Activated CD4-positive, alpha-beta T cell treated with anti-CD3 and anti-CD28 coated beads for 24 hours (primary cell): ENCODE measurements around the gene MRPS34.
A peak's percentile ranks its signal among the peaks of the same experiment; 100 is the strongest.

ENCODE experiments used
- DNase-seq, 2 donors: peaks; one replicate each; pipeline ENCODE4 v3.0.0-alpha.2; 2020; ENCODE audit warnings: low read depth in 2 of 2

The MRPS34 gene

DNA sequence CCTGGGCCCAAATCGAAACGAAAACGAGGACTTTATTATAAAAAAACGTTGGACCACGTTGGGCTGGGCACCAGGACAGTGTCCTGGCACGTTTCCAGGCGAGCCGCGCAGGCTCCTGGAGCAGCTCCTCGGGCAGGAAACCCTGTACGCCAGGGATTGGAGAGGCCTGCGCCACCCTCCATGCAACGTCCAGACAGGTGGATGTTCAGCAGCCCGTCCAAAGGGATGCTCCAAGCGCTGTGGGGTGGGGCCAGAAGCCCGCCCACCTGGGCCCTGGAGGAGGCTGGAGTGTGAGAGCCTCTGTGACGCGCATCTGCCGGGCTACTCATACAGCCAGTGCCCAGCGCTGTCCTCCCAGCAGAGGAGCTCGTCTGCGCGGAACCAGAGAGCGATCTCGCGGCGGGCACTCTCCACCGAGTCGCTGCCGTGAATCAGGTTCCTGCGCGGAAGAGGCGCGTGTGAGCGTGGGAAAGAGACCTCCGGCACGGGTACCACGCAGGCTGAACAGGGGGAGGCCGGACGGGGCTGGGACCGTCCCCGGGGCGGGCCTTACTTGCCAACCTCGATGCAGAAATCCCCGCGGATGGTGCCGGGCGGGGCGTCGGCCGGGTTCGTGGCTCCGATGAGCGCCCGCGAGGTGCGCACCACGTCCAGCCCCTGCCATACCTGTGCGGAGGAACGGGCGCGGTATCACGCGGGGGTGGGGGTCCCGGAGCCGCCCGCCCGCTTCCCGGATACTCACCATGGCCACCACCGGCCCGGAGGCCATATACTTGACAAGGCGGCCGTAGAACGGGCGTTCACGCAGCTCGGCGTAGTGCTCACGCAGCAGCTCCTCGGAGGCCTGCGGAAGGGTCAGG lies 2.4 kb downstream of the MRPS34 start:
- peak in 1 of 2 donors; percentile 53 for DNase-seq

DNA sequence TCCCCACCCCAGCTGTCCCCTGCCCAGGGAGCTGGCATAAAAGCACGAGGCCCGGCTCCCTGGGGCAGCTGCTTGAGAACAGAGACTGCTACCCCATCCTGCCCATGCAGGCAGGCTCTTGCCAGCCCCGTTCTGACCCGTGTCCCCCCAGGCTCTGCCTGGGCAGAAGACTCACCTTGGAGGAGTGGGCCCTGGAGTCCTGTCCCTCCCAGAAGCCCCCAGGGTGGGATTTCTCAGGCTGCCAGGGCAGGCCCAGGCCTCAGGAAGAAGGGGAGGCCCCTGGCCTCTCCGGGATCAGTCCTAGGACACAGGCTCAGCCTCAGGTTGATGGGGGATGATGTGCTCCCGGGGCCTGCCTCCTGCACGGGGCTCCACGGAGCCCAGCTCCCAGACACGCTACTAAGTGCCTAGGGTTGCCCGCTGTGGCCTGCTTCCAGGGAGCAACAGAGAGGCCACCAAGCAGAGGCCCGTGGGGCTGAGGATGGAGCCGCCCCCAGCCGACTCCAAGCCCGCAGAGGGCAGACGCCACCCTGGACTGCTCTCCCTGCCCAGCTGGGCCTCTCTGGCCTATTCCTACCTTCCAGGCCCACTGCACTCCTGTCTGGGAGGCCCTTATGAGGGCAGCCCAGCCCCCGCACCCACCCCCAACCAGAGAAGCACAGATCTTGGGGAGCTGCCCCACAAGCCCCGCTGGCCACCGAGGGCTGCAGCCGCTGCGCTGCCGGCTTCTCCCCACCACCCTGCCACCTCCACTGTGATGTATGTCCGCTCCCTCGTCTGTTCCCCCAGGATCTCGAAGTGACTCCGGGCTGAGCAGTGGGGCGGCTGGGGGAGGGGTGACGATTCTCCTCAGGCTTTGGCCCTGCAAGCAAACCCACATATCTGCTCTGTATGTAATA lies 3.3 kb downstream of the MRPS34 start:
- DNase-seq = no peak

DNA sequence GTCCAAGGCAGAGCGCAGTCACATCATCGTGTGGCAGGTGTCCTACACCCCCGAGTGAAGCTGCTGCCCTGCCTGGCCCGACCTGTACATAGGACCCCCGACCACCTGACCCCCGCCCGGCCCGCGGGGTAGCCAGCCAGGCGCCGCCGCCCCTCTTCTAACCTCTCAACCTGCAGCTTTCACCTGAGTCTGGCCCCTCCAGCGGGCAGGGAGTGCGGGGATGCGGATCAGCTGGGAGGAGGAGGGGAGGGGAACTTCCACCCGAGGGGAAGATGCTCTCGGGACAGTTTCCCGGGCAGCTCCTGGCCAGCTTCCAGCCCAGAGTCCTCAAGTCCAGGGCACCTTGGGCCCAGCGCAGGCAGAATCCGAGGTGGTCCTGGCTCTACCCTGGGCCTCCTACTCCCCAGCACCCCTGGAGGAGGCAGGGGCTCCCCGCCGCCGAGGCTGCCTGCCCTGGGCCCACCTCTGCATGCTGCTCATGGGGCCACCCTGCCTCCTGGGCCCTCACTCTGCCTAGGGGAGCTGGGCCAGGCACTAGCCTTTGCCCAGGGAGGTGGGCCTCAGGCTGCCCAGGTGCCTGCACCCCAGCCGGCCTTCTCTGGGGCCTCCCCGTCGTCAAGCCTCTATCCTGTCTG lies 4.0 kb downstream of the MRPS34 start:
- no peak for DNase-seq

DNA sequence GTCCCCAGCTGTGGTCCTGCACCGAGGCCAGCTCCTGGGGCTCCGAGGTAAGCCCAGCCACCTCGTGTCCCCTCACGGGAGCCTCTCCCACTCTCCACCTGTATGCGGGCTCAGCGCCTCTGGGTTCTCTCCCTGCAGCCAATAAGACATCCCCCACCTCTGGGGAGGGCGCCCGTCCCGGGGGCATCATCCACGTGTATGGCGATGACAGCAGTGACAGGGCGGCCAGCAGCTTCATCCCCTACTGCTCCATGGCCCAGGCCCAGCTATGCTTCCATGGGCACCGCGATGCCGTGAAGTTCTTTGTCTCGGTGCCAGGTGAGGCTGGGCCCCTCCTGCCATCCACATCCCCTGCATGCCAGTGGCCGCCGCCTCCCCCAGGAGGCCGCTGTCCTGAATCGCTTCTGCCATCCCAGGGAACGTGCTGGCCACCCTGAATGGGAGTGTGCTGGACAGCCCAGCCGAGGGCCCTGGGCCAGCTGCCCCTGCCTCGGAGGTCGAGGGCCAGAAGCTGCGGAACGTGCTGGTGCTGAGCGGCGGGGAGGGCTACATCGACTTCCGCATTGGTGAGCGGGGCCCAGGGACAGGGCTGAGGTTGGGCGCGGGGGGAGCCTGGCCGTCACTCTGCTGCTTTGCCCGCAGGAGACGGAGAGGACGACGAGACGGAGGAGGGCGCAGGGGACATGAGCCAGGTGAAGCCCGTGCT lies 4.7 kb downstream of the MRPS34 start:
- DNase-seq = no peak

DNA sequence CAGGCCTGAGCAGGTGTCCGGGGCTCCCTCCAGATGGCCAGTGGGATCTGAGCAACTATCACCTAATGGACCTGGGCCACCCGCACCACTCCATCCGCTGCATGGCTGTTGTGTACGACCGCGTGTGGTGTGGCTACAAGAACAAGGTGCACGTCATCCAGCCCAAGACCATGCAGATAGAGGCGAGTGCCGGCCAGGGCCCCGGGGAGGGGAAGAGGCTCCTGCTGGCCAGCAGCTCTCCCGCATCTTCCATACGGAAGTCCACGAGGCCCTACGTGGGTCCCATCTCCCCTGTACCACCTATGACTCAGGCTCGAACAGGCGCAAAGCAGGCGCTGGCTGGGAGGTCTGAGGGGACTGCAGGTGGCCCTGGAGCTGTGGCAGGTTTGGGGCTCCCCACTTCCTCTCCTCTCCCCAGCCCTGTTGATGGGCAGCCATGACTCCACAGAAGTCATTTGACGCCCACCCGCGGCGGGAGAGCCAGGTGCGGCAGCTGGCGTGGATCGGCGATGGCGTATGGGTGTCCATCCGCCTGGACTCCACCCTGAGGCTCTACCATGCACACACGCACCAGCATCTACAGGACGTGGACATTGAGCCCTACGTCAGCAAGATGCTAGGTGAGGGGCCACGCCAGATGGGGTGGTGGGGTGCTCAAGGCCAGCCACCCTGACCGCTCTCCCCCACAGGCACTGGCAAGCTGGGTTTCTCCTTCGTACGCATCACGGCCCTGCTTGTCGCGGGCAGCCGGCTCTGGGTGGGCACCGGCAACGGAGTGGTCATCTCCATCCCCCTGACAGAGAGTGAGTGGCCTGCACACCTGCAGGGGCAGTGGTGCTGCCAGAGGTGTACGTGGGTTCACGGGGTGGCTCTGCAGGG lies 5.6 kb downstream of the MRPS34 start:
- DNase-seq = no peak

DNA sequence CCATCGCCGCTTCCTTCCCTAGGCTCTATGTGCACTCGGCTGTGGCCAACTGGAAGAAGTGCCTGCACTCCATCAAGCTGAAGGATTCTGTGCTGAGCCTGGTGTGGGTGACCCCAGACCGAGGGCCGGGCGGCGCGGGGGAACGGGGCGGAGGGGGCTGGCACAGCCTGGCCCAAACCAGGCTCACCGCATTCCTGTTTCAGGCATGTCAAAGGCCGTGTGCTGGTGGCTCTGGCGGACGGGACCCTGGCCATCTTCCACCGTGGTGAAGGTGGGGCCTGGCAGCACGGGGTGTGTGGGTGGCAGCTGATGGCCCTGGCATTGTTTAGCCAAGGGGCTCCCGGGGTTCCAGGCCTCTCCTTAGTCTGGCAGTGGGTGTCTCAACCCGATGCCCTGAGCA lies 6.2 kb downstream of the MRPS34 start:
- no peak for DNase-seq

DNA sequence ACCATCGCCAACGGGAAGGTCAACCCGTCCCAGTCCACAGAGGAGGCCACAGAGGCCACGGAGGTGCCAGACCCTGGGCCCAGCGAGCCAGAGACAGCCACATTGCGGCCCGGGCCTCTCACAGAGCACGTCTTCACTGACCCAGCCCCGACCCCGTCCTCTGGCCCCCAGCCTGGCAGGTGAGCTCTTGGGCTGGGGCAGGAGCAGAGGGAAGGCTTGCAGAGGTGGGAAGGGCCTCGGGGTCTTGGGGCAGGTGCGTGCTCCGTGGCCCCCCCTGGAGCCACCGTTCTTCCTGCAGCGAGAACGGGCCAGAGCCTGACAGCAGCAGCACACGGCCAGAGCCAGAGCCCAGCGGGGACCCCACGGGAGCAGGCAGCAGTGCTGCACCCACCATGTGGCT lies 6.7 kb downstream of the MRPS34 start:
- DNase-seq = no peak

DNA sequence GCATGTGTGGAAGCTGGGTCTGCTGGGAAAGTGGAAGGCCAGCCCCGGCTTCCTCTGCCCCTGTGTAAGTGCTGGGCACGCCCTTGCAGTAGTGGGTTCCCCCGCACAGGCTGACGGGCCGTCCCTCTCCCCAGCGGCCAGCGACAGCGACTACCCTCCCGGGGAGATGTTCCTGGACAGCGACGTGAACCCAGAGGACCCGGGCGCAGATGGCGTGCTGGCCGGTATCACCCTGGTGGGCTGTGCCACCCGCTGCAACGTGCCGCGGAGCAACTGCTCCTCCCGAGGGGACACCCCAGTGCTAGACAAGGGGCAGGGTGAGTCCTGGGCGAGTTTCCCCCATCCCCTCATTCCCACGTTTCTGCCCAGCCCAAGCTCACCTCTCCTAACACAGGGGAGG lies 7.1 kb downstream of the MRPS34 start:
- DNase-seq = no peak

DNA sequence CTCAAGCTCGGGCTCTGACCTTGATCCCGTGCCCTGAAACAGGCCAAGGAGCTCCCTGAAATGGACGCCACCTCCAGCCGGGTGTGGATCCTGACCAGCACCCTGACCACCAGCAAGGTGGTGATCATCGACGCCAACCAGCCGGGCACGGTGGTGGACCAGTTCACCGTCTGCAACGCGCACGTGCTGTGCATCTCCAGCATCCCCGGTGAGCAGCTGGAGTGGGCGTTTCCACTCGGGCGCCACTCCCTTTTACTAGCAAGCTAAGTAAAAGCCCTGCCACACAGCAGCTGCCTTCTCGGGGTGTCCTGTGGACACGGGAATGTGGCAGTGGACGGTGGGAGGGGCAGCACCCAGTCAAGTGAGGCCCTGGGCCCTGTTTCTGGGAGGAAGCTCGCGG lies 8.0 kb downstream of the MRPS34 start:
- DNase-seq = no peak

DNA sequence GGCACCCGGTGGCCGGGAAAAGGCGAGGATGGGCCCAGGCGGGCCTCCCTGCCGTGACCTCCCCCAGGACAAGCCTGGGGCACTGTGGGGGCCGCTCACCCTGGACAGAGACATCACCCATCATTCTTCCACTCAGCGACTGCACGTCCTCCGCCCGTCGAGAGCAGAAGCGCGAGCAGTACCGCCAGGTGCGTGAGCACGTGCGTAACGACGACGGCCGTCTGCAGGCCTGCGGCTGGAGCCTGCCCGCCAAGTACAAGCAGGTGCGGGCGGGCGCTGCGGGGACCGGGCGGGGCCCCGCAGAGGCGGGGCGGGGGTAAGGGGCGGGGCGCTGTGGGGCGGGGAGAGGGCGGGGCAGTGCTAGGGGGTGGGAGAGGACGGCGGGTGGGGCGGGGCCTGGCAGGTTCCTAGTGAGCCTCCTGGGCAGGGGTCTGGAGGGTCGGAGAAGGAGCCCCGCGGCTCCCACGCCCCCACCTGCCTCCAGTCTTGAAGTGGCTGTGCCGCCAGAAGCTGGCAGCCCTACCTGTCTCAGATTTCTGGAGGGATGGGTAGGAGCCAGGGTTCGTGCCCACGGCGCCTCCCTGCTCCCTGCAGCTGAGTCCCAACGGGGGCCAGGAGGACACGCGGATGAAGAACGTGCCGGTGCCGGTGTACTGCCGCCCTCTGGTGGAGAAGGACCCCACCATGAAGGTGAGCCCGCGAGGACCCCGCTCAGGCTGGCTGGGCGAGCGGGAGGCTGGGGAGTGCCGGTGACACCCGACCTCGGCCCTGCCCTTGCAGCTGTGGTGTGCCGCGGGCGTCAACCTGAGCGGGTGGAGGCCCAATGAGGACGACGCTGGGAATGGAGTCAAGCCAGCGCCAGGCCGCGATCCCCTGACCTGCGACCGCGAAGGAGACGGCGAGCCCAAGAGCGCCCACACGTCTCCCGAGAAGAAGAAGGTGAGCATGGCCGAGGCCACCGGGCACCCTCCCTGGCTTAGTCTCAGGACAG lies 9.1 kb downstream of the MRPS34 start:
- DNase-seq = no peak

DNA sequence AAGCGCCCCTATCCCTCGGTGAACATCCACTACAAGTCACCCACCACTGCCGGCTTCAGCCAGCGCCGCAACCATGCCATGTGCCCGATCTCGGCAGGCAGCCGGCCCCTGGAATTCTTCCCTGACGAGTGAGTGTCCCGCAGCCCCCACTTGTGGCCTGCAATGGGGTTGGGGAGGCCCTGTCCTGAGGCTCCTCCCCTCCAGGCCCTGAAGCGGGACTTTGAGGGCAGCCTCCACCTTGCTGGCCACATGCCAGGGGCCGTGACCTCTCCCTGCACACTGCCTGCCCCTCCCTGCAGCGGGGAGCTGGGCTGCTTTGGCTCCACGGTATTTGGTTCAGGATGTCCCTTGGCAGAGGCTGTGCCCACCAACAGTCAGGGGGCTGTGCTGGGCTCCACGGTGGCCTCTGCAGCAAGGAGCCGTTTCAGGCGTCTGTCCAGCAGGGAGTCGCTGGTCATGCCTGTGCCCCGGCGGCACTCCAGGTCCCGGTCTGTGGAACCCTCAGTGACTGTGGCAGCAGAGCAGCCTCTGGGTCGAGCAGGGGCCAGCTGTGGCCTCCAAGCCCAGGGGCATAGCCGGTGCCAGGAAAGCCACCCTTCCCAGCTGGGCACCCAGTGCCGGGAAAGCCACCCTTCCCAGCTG lies 9.9 kb downstream of the MRPS34 start:
- DNase-seq = no peak

DNA sequence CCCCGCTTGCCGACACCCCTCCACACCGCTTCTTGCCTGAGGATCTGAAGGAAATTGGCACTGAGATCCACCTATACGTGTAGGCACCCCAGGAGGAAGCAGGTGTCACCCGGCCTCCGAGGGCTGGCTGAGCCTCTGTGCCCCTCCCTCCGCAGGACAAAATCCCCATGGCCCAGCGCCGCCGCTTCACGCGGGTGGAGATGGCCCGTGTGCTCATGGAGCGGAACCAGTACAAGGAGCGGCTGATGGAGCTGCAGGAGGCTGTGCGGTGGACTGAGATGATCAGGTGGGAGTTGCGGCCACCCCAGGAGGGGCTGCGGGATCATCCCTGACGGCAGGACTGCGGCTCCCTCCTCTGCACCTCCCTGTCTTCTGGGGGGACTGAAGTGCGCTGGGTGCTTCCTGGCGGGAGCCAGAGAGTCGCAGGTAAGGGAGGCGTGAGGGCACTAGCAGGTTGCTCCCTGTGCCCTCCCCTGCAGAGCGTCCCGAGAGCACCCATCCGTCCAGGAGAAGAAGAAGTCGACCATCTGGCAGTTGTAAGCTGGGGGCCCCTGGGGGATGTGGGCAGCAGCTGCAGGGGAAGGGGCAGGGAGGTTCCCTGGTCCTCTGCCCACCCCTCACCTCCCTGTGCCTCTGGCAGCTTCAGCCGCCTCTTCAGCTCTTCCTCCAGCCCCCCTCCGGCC lies 10.6 kb downstream of the MRPS34 start:
- no peak for DNase-seq

DNA sequence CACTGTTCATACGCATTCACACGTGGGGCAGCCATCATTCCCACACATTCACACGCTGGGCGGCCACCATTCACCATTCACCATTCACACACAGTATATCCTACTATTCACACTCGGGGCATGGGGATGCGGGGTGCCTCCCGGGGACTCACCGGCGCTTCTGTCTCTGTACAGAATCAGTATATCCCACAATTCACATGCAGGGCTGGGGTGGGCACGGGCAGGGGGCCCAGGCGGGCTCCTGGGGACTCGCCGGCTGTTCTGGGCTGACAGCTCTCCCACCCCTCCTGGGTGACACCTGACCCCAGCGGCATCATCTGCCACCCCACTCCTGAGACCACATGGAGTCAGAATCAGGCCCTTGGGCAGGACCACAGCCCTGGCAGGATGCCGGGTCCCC lies 11.2 kb downstream of the MRPS34 start:
- no peak for DNase-seq

DNA sequence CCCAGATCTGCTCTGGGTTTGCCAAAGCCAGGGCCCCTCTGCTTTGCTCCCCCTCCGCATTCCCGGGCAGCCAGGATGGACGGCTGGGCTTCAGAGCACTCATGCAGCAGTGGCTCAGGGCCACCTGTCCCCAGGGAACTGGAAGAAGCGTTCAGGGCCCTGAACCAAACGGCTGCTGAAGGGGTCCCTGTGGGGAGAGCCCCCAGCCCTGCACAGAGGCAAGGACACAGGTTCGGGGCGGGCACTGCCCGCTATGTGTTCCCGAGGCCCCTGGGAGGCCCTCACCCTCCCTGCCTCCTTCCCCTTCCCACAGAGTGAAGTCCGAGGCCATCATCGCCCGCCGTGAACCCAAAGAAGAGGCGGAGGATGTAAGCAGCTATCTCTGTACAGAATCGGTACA lies 12.0 kb downstream of the MRPS34 start:
- DNase-seq = no peak

DNA sequence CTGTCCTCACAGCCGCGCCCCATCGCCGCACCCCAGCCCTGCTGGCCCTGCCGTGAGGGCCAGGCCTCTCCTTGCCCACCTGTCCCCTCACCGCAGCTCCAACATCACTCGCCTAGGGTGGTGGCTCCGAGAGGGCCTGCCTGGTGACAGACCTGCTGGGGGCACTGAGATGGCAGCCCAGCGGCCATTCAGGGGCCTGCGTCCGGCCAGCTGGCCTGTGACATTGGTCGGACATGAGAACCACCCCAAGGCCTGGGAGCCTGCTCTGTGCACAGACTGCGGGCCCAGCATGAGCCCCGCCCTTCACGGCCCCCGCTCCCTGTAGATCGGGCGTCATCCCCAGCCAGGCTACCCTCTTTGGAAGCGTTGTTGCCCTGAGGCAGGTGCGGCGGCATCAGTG lies 13.4 kb downstream of the MRPS34 start:
- DNase-seq = no peak

DNA sequence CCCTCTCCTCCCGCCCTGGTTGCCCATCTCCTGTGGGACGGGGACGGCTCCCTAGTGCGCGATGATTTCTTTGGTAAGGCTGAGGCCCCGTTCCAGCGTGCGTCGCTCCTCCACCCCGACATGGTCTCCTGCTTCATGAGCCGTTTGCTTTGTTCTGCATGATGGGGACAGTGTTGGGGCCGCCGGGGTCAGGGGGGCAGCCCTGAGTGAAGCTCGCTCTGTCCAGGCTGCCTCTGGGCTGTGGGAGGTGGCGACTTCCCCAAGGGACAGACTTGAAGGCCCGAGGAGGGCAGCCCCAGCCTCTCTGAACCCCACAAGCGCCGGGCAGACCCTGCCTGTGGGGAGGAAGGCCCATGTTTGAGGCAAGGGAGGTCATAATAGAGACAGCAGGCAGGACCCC lies 14.0 kb downstream of the MRPS34 start:
- DNase-seq = no peak

DNA sequence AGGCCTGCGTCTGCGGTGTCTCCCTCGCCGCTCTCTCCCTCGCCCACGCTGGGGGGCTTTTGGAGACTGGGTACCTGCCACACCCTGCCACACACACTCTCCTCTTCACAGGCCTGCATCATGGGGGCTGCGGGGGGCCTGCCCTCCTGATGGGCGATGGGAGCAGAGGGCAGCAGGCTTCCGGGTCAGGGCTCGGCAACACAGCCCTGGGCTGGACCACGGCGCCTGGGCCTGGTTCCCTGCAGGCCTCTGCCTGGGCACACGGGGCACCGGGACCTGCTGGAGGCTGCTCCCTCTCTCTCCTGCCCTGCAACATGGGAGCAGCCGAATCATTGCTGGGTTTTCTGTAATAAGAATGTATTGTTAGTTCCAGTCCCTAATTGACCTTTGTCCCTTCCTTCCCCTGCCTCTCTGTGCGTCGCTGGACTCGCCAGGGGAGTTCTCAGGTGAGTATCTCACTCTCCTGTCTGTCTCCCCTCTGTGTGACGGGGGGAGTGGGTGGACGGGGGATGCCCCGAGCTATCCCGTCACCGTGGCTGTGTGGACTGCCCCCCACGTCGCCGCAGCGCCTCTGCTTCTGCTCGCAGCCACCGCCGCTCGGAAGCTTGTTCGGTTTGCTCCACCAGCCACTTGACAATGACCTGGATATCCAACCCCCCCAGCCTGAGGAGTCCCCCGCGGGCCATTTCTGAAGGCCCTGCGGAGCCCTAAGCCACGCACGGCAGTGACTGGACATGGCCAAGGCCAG lies 15.0 kb downstream of the MRPS34 start:
- DNase-seq = no peak

DNA sequence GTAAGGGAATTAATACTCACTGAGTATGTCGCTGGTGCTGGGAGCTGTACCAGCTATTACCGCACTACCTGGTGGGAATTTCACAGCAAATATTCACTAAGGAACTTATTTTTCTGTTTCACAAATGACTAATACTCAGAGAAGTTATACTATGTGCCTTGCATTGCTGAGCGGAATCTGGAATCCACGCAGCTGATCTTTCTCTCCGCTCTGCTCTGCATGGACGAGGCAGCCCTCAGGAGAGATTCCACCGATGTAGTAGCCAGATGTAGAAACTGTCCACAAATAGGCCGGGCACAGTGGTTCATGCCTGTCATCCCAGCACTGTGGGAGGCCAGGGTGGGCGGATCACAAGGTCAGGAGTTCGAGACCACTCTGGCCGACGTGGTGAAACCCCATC lies 18.7 kb downstream of the MRPS34 start:
- no peak for DNase-seq
